Upper lobe of left lung (tissue), 4 donors: Measurements from ENCODE around the gene ARRDC5.

ENCODE experiments used
- EP300 ChIP-seq, 4 donors: sonication (generic); formaldehyde crosslinking; IDR thresholded peaks; one replicate each; pipeline ENCODE4 v1.5.1; 2017; ENCODE audit warnings: antibody characterized with exemption in 4 of 4, control low read depth in 2 of 4
- POLR2A ChIP-seq, 4 donors: fragments of 450-650 bp; IDR thresholded peaks; one replicate each; pipeline ENCODE4 v1.5.1; 2016 to 2017; ENCODE audit warnings: antibody characterized with exemption in 4 of 4, mild to moderate bottlenecking in 2 of 4
- POLR2AphosphoS5 ChIP-seq, 2 donors: sonication (generic); formaldehyde crosslinking; IDR thresholded peaks; one replicate each; pipeline ENCODE4 v1.5.1; 2017; ENCODE audit warnings: antibody characterized with exemption in 2 of 2
- TF ChIP-seq, protein P1 (sequence below), 6 experiments: fragments of 450-650 bp in 4 of 6; fragments of 200-600 bp in 2 of 6; sonication (generic) in 2 of 6; IDR thresholded peaks; one replicate each; pipeline ENCODE4 v1.5.1; 2016 to 2019; ENCODE audit warnings: antibody characterized with exemption in 6 of 6

DNA sequence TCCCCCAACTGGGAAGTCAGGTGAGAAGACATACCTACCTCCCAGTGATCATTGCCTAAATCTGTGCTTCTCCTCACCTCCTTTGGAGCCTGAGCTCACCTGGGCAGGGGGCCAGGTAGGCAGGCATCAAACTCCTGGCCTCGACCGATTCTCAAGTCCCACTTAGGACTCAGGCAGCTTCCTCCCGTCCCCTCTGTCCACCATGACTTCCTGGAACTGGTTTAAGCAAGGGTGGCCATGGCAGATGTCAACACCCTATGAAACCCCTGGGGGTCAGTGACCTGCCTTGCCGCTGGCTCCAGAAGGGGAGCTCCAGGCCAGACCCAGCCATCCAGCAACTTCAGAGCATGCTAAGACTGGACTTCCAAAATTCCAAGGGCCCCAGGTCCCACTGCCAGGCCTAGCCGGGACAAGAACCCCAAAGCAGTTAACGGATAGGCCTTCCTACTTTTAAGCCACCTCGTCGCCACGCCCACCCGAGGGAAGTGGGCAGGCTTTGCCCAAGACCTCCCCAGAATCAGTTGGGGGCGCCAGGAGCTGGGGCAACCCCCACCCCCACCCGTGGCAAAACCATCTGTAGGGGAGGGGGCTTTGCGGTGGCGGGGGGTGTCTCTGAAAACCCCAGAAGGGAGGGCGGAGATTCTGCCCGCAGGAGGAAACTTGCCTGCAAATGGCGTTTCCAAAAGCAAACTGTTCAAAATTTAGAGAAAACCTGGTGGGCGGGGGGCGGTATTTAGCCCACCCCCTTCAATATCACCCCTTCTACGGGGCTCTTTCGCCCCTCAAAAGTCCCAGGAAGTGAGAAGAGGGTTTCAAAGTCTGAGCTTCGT, 35.9 kb downstream of the ARRDC5 start:
- TF ChIP-seq, protein P1, sequence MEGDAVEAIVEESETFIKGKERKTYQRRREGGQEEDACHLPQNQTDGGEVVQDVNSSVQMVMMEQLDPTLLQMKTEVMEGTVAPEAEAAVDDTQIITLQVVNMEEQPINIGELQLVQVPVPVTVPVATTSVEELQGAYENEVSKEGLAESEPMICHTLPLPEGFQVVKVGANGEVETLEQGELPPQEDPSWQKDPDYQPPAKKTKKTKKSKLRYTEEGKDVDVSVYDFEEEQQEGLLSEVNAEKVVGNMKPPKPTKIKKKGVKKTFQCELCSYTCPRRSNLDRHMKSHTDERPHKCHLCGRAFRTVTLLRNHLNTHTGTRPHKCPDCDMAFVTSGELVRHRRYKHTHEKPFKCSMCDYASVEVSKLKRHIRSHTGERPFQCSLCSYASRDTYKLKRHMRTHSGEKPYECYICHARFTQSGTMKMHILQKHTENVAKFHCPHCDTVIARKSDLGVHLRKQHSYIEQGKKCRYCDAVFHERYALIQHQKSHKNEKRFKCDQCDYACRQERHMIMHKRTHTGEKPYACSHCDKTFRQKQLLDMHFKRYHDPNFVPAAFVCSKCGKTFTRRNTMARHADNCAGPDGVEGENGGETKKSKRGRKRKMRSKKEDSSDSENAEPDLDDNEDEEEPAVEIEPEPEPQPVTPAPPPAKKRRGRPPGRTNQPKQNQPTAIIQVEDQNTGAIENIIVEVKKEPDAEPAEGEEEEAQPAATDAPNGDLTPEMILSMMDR (IDR thresholded peaks at IDR 0.05): no peak
- TF ChIP-seq EP300 (IDR thresholded peaks at IDR 0.05) (no peak), POLR2AphosphoS5 (IDR thresholded peaks at IDR 0.05) (no peak), POLR2A (IDR thresholded peaks at IDR 0.05) (no peak)
